ENCODE data around the gene PNLIPRP2.

GRCh38 chr10:116657863-116658551, 37.3 kb downstream of the PNLIPRP2 start:
- TF ChIP-seq CTCF (IDR thresholded peaks at IDR 0.05), result no peak
- no peak for TF ChIP-seq POLR2A (IDR thresholded peaks at IDR 0.05)
